Right lung (tissue), 5 donors: ENCODE results near the gene BCAR1. TPM values are rescaled to one million over a fixed set of nuclear protein-coding genes. Genes with fewer than 3 reads are reported as not detected.
A peak's percentile ranks its signal among the peaks of the same experiment; 100 is the strongest.
"Not testable (repeated sequence)": the region's sequence is repeated elsewhere in the genome, so short reads cannot be mapped to it uniquely, and the experiment has no call there.

Source experiments
- DNase-seq, 2 donors: peaks; one replicate each; pipeline ENCODE4 v3.0.0-alpha.2; 2013
- polyA plus RNA-seq, 5 donors: library from polyadenylated mRNA; unstranded; fragments of 120-200 nt; gene quantifications; one replicate each; pipeline versions ENCODE4 v1.2.1 to v1.2.3, GENCODE V29; 2013; ENCODE audit warnings: inconsistent platforms in 1 of 5, low replicate concordance in 1 of 5; ENCODE audit not compliant: insufficient read length in 5 of 5, insufficient read depth in 1 of 5

Gene BCAR1
- polyA plus RNA-seq, 5 donors, result 32.6 to 76.2 (median 54.7) TPM

GRCh38 chr16:75242436-75243078 is 8.9 kb downstream of the BCAR1 start:
- not testable (repeated sequence) for DNase-seq

- no peak for DNase-seq
These were observed 9.5 kb downstream of the BCAR1 start for GRCh38 chr16:75241955-75242354.

GRCh38 chr16:75241412-75241811 is 10.0 kb downstream of the BCAR1 start:
- DNase-seq, result no peak

GRCh38 chr16:75240633-75241032 is 10.8 kb downstream of the BCAR1 start:
- DNase-seq, result not testable (repeated sequence)

GRCh38 chr16:75239542-75240122 is 11.8 kb downstream of the BCAR1 start:
- no peak for DNase-seq

- no peak for DNase-seq
These were observed 12.4 kb downstream of the BCAR1 start for GRCh38 chr16:75238853-75239541.

GRCh38 chr16:75238132-75238852 is 13.1 kb downstream of the BCAR1 start:
- DNase-seq, result peak; percentile 80 to 81

- no peak for DNase-seq
These were observed 13.9 kb downstream of the BCAR1 start for GRCh38 chr16:75237398-75238131.

- no peak for DNase-seq
These were observed 14.6 kb downstream of the BCAR1 start for GRCh38 chr16:75236736-75237397.

GRCh38 chr16:75236232-75236631 is 15.2 kb downstream of the BCAR1 start:
- DNase-seq, result no peak

- no peak for DNase-seq
These were observed 15.7 kb downstream of the BCAR1 start for GRCh38 chr16:75235721-75236193.

GRCh38 chr16:75234856-75235696 is 16.3 kb downstream of the BCAR1 start:
- no peak for DNase-seq

GRCh38 chr16:75233611-75233938 is 17.8 kb downstream of the BCAR1 start:
- no peak for DNase-seq

- DNase-seq, result no peak
These were observed 19.9 kb downstream of the BCAR1 start for GRCh38 chr16:75231570-75231969.

- DNase-seq, result no peak
These were observed 20.8 kb downstream of the BCAR1 start for GRCh38 chr16:75230471-75231110.

- DNase-seq, result no peak
These were observed 22.0 kb downstream of the BCAR1 start for GRCh38 chr16:75229172-75230031.

GRCh38 chr16:75228143-75228976 is 23.1 kb downstream of the BCAR1 start:
- DNase-seq, result no peak
